ENCODE results near the gene TRIM2. TPM values are rescaled to one million over a fixed set of nuclear protein-coding genes. Genes with fewer than 3 reads are reported as not detected.

TRIM2 gene
- polyA plus RNA-seq, 1 donor (not counting 4 experiments of a cell fraction or from before 2014, with no cell fraction given): 10.6 TPM

DNA sequence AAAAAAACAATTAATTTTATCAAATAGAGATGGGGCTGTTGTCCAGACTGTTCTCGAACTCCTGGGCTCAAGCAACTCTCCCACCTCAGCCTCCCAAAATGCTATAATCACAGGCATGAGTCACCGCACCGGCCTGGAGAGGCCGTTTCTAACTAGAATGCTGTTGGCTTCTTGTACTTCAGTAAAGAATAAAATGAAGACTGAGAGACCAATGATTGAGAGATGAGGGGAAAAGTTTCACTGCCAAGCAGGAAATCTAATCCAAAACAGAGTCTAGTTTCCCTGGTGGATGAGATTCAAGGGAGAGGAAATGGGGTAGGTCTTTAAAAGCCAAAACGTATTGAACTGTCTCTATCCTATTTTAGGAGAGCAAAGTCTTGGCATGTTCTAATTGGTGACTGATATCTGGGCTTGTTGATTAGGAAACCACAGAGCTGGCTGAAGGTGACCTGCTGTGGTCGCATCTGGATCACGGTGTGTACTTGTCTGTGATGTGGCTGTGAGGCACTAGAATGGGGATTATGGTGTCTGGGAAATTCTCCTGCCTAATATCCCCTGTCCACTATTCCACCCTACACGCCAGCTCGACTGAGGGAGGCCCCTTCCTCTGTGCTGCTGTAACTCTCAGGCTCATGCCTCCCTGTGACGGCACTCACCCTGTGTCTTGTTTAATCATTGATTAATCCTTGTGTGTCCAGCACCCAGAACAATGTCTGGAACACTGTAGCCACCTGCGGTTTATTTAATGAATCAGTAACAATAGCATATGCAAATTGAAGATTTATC, 15.0 kb upstream of the TRIM2 start:
- H3K9ac ChIP-seq (ENCODE audit: control insufficient read depth, extremely low read depth, insufficient read depth, low read length): no peak overlapping the region
- TF ChIP-seq CTCF (optimal IDR thresholded peaks at IDR 0.05 in 1 of 3, IDR thresholded peaks at IDR 0.05 in 1 of 3, conservative IDR thresholded peaks at IDR 0.05 in 1 of 3; ENCODE audit: extremely low read depth in 1 of 3, insufficient read depth in 2 of 3, low read length in 3 of 3) (no peak), EZH2 (IDR thresholded peaks at IDR 0.05; ENCODE audit: low read length) (no peak)
- dilution Hi-C loops (cut with MboI; ENCODE audit: extremely low pct_ligation_motif_present, low sequenced_read_pairs): no loop called here
- no peak overlapping the region for H3K4me2 ChIP-seq (ENCODE audit: control insufficient read depth, extremely low read depth, insufficient read depth, low read depth, low read length)
- H3K4me3 ChIP-seq (ENCODE audit: control insufficient read depth in 2 of 3, extremely low read depth in 1 of 3, insufficient read depth in 2 of 3, low read depth in 1 of 3, low read length in 3 of 3): no peak overlapping the region
- H3K4me1 ChIP-seq (ENCODE audit: control insufficient read depth, extremely low read depth, insufficient read depth, low read length): no peaks in the 10 kb centered on the region
- H3K9me3 ChIP-seq (ENCODE audit: control insufficient read depth, low read depth, low read length): no peaks in the 10 kb centered on the region
- FAIRE-seq (no peak), DNase-seq (ENCODE audit: low read depth, low spot score) (no peak)
- no peaks in the 10 kb centered on the region for H3K27me3 ChIP-seq (ENCODE audit: control insufficient read depth, extremely low read depth, insufficient read depth, low read length)
- H2AFZ ChIP-seq (ENCODE audit: control insufficient read depth, low read length): no peak overlapping the region
- no peak overlapping the region for H3K27ac ChIP-seq (ENCODE audit: control insufficient read depth, insufficient read depth, low read length)
- no peaks in the 10 kb centered on the region for H3K36me3 ChIP-seq (ENCODE audit: control insufficient read depth in 2 of 2, extremely low read depth in 1 of 2, insufficient read depth in 2 of 2, low read length in 2 of 2)
- no peaks in the 10 kb centered on the region for H3K79me2 ChIP-seq (ENCODE audit: control insufficient read depth, insufficient read depth, low read length)
- no peaks in the 10 kb centered on the region for H4K20me1 ChIP-seq (ENCODE audit: control insufficient read depth, extremely low read depth, insufficient read depth, low read length)
- no peaks in the 10 kb centered on the region for H3K9me1 ChIP-seq (ENCODE audit: control insufficient read depth, extremely low read depth, insufficient read depth, low read length)

DNA sequence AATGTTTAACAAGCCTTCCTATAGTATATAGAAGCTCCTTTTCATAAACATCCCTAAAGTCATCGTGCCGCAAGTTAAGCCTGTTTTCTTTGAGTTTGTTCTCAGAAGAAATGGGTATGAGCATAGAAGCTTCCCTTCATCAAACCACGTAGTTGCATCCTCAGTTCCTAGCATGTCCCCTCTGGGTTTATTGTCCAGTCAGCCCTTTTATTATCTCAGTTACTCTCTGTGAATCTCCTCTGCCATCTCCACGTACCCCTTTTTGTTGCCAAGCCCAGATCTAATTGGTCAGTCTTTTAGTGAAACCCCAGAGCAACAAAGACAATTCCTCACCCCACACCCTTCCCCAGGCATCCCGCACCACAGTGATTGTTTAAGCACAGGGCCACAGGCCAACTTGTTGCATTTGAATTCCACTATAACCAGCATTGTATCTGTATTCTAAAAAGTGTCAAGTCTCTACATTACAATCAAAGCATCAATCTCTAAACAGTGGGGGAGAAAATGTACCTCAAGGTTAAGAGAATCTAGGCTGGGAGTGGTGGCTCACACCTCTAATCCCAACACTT, 12.4 kb upstream of the TRIM2 start:
- H3K9me3 ChIP-seq (ENCODE audit: control insufficient read depth, low read depth, low read length): no peaks in the 10 kb centered on the region
- no peak overlapping the region for H2AFZ ChIP-seq (ENCODE audit: control insufficient read depth, low read length)

More for the DNA sequence above, 12.4 kb upstream of the TRIM2 start:
- H3K27ac ChIP-seq (ENCODE audit: control insufficient read depth, insufficient read depth, low read length): no peak overlapping the region
- dilution Hi-C loops (cut with MboI; ENCODE audit: extremely low pct_ligation_motif_present, low sequenced_read_pairs): no loop called here
- no peaks in the 10 kb centered on the region for H3K9me1 ChIP-seq (ENCODE audit: control insufficient read depth, extremely low read depth, insufficient read depth, low read length)
- no peak for TF ChIP-seq EZH2 (IDR thresholded peaks at IDR 0.05; ENCODE audit: low read length)
- TF ChIP-seq CTCF (optimal IDR thresholded peaks at IDR 0.05 in 1 of 3, IDR thresholded peaks at IDR 0.05 in 1 of 3, conservative IDR thresholded peaks at IDR 0.05 in 1 of 3; ENCODE audit: extremely low read depth in 1 of 3, insufficient read depth in 2 of 3, low read length in 3 of 3): no peak
- H3K79me2 ChIP-seq (ENCODE audit: control insufficient read depth, insufficient read depth, low read length): no peaks in the 10 kb centered on the region
- H3K4me2 ChIP-seq (ENCODE audit: control insufficient read depth, extremely low read depth, insufficient read depth, low read depth, low read length): no peak overlapping the region
- DNase-seq (ENCODE audit: low read depth, low spot score) (no peak), FAIRE-seq (no peak)
- no peaks in the 10 kb centered on the region for H3K27me3 ChIP-seq (ENCODE audit: control insufficient read depth, extremely low read depth, insufficient read depth, low read length)
- H3K4me3 ChIP-seq (ENCODE audit: control insufficient read depth in 2 of 3, extremely low read depth in 1 of 3, insufficient read depth in 2 of 3, low read depth in 1 of 3, low read length in 3 of 3): no peak overlapping the region
- H3K9ac ChIP-seq (ENCODE audit: control insufficient read depth, extremely low read depth, insufficient read depth, low read length): no peak overlapping the region
- H3K4me1 ChIP-seq (ENCODE audit: control insufficient read depth, extremely low read depth, insufficient read depth, low read length): no peaks in the 10 kb centered on the region
- H3K36me3 ChIP-seq (ENCODE audit: control insufficient read depth in 2 of 2, extremely low read depth in 1 of 2, insufficient read depth in 2 of 2, low read length in 2 of 2): no peaks in the 10 kb centered on the region
- no peaks in the 10 kb centered on the region for H4K20me1 ChIP-seq (ENCODE audit: control insufficient read depth, extremely low read depth, insufficient read depth, low read length)
